Posterior cingulate gyrus (tissue), 11 donors: Measurements from ENCODE around the gene FGF7.
A peak's percentile ranks its signal among the peaks of the same experiment; 100 is the strongest.
"Not testable (repeated sequence)": the region's sequence is repeated elsewhere in the genome, so short reads cannot be mapped to it uniquely, and the experiment has no call there.

Experiments
- DNase-seq, 10 donors: peaks; one replicate each; pipeline versions ENCODE4 v3.0.0 to v3.0.0-alpha.2; 2020 to 2021; ENCODE audit warnings: mixed read lengths in 3 of 10
- intact Hi-C: fragments of 100-400 bp; cut with DNase I; formaldehyde crosslinking; loops from one replicate; pipeline ENCODE4 v1.15.1; 2023

The FGF7 gene

DNA sequence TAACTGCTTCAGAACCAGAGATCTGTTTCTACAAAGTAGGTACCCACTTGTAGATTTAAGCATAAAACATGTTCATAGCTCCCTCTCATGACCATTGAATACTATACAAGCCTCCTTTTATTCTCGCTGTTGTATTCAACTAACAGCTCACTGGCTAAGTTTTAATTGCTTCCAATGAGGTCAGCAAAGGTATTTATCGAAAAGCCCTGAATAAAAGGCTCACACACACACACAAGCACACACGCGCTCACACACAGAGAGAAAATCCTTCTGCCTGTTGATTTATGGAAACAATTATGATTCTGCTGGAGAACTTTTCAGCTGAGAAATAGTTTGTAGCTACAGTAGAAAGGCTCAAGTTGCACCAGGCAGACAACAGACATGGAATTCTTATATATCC is at the start of gene FGF7:
Gene FGF7 (plus strand): TSS at position 222 of the 400 bp plus-strand sequence. CDS start 1,056 bp downstream, outside the sequence.
- no peak for DNase-seq
- intact Hi-C loops: loop anchor here (5.0 kb wide), 1 partner anchor 561 kb away; no protein-coding TSS in a partner anchor

DNA sequence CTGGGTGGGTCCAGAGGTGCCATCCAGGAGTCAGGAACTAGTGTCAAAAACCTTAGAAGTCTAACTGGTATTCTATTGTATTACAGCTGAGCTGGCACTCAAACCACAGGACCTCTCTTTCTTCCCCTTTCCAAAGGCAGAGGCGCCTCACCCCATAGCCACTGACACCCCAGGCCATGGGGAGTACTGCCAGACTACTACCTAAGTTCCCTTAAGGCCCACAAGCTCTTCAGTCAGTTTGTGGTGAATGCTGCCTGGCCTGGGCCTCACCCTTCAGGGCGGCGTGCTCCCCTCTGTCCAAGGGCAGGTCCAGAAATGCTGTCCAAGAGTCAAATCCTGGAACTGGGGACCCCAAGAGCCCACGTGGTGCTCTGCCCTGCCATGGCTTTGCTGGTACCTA is 43.0 kb upstream of the FGF7 start:
- DNase-seq: peak in 2 of 10 donors; percentile 43 to 55
- intact Hi-C loops: no loop called here

GRCh38 chr15:49380912-49381311 is 42.1 kb upstream of the FGF7 start:
- intact Hi-C loops: no loop called here
- DNase-seq: no peak

DNA sequence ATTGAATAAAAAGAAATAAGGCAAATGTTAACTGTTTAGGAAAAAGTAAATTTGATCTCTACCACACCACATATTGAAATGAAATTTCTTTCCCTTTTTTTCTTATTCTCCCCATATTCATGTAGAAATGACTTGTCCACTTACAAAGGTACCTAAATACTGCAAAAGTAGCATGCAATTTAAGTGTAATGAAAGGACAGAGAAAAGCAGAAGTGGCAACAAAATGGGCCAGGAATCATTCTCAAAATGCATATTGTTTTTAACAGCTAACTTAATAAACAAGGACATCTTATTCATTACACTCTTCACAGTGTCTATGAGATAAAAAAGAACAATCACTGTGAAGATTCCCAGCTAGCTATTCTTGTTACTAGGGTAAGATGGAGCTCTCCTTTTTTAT is 40.6 kb upstream of the FGF7 start:
- DNase-seq: no peak
- intact Hi-C loops: no loop called here

- DNase-seq: no peak
- intact Hi-C loops: no loop called here
These were observed 39.8 kb upstream of the FGF7 start for GRCh38 chr15:49383266-49383665.

- intact Hi-C loops: no loop called here
- no peak for DNase-seq
These were observed 35.6 kb upstream of the FGF7 start for GRCh38 chr15:49387471-49387870.

DNA sequence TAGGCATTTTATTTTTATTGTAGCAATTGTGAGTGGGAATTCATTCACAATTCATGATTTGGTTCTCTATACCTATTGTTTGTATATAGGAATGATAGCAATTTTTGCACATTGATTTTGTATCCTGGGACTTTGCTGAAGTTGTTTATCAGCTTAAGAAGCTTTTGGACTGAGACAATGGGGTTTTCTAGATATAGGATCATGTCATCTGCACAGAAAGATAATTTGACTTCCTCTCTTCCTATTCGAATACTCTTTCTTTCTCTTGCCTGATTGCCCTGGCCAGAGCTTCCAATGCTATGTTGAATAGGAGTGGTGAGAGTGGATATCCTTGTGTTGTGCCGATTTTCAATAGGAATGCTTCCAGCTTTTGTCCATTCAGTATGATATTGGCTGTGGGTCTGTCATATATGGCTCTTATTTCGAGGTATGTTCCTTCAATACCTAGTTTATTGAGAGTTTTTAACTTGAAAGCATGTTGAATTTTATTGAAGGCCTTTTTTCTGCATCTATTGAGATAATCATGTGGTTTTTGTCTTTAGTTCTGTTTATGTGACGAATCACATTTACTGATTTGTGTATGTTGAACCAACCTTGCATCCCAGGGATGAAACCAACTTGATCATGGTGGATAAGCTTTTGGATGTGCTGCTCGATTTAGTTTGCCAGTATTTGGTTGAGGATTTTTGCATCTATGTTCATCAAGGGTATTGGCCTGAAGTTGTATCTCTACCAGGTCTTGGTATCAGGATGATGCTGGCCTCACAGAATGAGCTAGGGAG is 20.3 kb upstream of the FGF7 start:
- intact Hi-C loops, DNase-seq: not testable (repeated sequence)

- intact Hi-C loops: no loop called here
These were observed 16.5 kb upstream of the FGF7 start for GRCh38 chr15:49406352-49407118.

GRCh38 chr15:49410641-49411040 is 12.4 kb upstream of the FGF7 start:
- intact Hi-C loops: no loop called here
- DNase-seq: no peak

More at GRCh38 chr15:49406352-49407118, 16.5 kb upstream of the FGF7 start:
- peak in 2 of 10 donors; percentile 49 to 77 for DNase-seq

- intact Hi-C loops: no loop called here
These were observed 10.2 kb upstream of the FGF7 start for GRCh38 chr15:49412797-49413196.

DNA sequence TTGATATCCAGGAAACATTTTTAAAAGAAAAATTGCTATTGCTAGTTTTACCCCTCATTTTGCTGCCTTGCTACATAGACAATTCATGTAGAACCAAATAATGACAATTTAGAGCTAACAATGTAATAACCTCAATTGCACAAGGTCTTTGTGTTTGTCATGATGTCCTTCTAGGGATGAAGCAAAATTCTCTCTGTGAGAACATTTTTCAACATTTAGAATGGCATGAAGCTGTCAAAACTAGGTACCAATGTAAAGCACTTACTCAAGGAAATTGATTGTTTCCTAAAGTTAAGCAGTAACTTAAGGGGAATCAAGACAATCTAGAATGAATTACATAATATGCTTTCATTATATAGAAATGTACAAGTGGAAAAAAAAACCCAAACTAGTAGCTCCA is 7.9 kb upstream of the FGF7 start:
- no peak for DNase-seq
- intact Hi-C loops: no loop called here

More at GRCh38 chr15:49412797-49413196, 10.2 kb upstream of the FGF7 start:
- DNase-seq: no peak

DNA sequence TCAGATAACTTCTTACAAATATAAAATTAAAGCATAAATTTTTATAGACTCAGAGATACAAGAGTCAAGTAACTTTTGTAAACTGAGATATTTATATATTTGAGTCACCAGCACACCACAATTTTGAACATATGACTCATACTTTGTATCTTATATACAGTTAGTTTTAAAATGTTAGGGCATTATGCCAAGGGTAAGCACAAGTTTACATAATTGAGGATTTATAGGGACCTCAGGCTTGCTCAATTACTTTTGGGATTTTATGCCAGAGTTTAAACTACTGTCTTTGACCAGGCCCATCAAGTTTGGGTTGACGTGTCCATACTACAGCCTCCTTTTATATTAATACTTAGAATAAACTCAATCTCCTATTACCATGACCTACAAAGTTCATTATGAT is 7.4 kb upstream of the FGF7 start:
- no peak for DNase-seq
- intact Hi-C loops: no loop called here

DNA sequence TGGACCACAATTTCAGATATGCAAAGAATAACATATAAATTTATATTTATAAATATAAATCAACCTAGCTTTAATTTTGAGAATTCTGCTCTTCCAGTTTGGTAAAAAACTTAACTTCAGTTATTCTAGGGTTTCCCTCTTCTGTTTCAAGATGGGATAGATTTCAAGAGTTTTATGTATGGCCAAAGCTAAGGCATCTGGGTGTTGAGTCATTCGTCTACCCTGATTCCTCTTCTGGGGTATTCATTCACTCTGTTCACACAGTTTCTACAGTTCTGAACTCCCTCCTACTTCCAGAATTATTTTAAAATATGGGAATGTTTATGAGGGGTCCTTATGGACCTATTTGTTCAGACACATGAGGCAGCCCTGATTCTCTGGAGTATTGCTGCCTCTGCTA is 4.2 kb upstream of the FGF7 start:
- no peak for DNase-seq
- intact Hi-C loops: no loop called here

- DNase-seq: peak in 4 of 10 donors; percentile 3 to 57 (median 16)
- intact Hi-C loops: loop anchor here (2.0 to 5.0 kb wide), 2 partner anchors 185 to 560 kb away; no protein-coding TSS in a partner anchor
These were observed 1.1 kb upstream of the FGF7 start for GRCh38 chr15:49421991-49422390.

DNA sequence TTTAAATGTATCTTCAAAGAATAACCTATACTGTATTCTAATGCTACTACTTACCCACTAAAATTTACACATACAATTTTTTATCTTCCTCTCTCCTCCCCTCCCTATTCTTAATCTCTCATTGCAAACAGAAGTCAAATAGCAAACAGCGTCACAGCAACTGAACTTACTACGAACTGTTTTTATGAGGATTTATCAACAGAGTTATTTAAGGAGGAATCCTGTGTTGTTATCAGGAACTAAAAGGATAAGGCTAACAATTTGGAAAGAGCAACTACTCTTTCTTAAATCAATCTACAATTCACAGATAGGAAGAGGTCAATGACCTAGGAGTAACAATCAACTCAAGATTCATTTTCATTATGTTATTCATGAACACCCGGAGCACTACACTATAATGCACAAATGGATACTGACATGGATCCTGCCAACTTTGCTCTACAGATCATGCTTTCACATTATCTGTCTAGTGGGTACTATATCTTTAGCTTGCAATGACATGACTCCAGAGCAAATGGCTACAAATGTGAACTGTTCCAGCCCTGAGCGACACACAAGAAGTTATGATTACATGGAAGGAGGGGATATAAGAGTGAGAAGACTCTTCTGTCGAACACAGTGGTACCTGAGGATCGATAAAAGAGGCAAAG is 984 bp downstream of the FGF7 start:
- DNase-seq: no peak
- intact Hi-C loops: loop anchor here (5.0 kb wide), 1 partner anchor 562 kb away; no protein-coding TSS in a partner anchor

DNA sequence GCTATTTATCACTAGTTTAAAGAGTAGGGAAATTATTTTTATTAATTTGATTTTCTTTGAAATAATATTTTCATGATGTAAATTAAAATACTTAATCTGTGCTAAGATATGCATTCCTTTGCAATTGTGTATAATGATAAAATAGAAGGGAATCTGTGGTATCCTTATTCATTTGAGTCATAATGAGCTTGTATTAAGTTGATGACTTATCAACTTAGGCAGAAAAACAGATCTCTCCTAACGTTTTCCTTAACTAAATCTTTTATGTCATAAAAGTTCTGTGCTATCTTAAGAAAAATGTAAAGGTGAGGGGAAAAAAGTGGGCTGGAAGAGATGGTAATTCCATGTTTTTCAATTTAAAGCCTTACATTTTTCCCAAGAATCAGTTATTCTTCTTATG is 1.9 kb downstream of the FGF7 start:
- no peak for DNase-seq
- intact Hi-C loops: loop anchor here (5.0 kb wide), 1 partner anchor 563 kb away; no protein-coding TSS in a partner anchor

DNA sequence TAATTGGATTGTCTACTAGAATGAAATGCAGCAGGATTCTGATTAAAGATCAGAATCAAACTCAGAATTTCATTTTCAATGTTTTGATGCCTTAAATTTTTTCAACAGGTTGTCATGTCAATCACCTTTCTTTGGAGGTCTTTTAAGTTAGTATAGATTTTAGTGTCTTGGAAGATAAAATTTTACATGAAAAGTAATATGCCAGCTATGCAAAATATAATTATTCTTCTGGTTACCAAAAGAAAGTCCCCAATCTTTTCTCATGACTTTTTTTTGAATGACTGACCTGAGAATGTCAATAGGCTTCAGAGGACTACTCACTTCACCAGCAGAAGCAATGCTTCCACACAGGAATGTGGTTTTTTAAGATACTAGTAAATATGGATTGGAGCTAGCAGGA is 4.3 kb downstream of the FGF7 start:
- intact Hi-C loops: no loop called here
- no peak for DNase-seq

DNA sequence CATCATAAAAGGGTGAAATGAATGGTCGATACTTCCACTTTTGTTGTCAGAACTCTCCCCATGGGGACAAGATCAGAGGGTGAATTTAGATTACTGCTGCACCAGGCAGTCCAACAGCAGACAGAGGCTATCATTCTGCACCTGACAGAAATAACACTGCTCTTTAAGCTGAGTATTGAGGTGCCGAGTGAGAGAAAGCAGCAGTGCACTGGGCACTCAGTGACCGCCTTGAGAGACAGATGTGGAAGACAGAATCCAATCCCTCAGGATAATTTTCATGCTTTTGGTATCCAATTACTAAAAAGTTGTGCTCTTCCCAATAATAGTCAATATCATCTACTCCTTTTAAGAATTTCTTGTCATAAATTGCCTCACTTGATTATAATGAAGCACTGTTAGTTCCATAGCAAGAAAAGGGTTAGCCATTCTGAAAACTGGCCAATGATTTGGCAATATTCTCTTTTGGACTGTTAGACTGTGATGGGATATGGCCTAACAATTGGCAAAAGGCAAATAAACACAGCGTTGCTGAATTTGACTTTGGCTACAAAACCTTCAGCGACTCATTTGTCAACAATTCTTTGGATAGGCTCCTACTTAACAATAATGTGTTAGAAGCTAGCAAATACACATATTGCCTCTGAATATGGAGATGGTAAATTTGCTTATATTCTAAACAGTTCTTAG is 5.5 kb downstream of the FGF7 start:
- no peak for DNase-seq
- intact Hi-C loops: no loop called here

- no peak for DNase-seq
- intact Hi-C loops: no loop called here
These were observed 7.0 kb downstream of the FGF7 start for GRCh38 chr15:49430046-49430445.

GRCh38 chr15:49435174-49435573 is 12.1 kb downstream of the FGF7 start:
- no peak for DNase-seq
- intact Hi-C loops: no loop called here
